B cell (primary cell): ENCODE results near the gene SRSF10.

Experiments
- EZH2 ChIP-seq: IDR thresholded peaks from 2 replicates; pipeline ENCODE4 v1.6.1; 2012; ENCODE audit warnings: borderline replicate concordance, low read depth, mild to moderate bottlenecking, moderate library complexity, low read length; ENCODE audit not compliant: insufficient read depth, poor library complexity, severe bottlenecking
- TF ChIP-seq, protein P1 (sequence below): fragments of 200-600 bp; IDR thresholded peaks from one replicate; pipeline ENCODE4 v1.8.0; 2022; ENCODE audit warnings: antibody characterized with exemption, mild to moderate bottlenecking

DNA sequence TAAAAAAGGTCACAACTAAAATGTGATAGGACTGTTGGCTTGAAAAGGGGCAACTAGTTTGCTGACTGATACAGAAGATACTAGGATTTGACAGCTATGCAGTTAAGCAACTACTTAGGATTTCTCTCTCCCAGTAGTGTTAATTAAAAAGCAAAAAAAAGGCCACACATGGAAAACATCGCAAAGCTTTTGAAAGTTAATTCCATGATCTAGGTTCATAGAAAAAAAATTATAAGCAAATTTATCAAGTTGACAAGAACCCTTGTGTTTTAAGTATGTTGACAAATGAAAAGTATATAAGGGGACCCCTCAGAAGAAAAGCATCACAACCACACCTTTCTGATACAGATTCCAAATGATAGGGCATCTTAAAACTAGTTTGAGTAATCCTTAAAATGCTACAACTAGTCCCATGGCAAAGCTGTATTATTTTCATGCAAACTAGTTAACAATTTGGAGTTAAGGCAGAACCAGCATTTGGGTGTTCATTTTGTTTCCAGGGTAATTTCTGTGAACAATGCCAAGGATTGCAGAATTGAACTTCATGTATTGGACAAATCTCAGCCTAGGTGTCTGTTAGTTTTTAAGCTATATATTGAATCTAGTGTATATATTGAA lies 16.4 kb downstream of the SRSF10 start:
- TF ChIP-seq, protein P1, sequence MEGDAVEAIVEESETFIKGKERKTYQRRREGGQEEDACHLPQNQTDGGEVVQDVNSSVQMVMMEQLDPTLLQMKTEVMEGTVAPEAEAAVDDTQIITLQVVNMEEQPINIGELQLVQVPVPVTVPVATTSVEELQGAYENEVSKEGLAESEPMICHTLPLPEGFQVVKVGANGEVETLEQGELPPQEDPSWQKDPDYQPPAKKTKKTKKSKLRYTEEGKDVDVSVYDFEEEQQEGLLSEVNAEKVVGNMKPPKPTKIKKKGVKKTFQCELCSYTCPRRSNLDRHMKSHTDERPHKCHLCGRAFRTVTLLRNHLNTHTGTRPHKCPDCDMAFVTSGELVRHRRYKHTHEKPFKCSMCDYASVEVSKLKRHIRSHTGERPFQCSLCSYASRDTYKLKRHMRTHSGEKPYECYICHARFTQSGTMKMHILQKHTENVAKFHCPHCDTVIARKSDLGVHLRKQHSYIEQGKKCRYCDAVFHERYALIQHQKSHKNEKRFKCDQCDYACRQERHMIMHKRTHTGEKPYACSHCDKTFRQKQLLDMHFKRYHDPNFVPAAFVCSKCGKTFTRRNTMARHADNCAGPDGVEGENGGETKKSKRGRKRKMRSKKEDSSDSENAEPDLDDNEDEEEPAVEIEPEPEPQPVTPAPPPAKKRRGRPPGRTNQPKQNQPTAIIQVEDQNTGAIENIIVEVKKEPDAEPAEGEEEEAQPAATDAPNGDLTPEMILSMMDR: no peak
- TF ChIP-seq EZH2: no peak
